Measurements from ENCODE around the gene BMX. TPM values are rescaled to one million over a fixed set of nuclear protein-coding genes. Genes with fewer than 3 reads are reported as not detected.

BMX gene
- total and polyA plus RNA-seq, 9 of the 15 experiments (the other 6 are each of a cell fraction or from before 2014, with no cell fraction given), result 0.45 to 4.2 (median 1.8) TPM

DNA sequence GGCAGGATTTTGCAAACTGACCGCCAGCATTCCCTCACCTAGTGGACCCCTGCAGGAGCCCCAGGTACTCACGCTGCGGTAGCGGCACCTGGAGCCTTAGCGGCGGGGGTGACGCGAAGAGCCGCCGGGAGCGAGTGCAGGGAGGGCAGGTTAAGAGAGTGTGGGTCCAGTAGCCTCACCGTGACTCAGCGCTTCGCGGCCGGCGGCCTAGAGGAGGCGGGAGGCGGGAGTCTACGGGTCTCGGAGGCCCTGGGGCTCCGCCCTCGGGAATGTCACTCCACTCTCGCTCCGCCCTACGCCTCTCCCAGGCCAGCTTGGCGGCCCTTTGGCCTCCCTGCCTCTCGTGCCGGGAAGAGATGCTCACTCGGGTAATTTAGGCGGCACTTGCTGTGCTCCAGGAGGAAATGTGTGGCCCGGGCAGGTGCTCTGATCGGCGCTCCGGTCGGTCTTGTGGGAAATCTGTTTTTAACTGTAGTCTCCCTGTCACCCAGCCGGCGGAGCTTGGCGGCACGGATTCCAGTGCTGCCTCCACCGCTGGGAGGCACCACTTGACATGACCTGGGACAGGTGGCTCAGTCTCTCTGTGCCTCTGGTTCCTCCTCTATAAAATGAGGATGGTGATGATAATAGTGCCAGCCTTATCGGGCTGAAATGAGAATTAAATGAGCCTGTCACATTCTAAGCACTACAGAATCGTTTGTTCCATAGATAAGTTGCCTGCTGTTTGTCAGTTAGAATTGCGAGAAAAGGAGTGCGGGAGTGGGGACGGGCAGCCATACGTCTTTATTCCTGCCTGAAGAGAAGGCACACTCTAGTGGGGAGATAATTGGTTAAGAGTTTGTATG, 7.3 kb upstream of the BMX start, which contains the start of gene PIR (continued):
- TF ChIP-seq, protein P1, sequence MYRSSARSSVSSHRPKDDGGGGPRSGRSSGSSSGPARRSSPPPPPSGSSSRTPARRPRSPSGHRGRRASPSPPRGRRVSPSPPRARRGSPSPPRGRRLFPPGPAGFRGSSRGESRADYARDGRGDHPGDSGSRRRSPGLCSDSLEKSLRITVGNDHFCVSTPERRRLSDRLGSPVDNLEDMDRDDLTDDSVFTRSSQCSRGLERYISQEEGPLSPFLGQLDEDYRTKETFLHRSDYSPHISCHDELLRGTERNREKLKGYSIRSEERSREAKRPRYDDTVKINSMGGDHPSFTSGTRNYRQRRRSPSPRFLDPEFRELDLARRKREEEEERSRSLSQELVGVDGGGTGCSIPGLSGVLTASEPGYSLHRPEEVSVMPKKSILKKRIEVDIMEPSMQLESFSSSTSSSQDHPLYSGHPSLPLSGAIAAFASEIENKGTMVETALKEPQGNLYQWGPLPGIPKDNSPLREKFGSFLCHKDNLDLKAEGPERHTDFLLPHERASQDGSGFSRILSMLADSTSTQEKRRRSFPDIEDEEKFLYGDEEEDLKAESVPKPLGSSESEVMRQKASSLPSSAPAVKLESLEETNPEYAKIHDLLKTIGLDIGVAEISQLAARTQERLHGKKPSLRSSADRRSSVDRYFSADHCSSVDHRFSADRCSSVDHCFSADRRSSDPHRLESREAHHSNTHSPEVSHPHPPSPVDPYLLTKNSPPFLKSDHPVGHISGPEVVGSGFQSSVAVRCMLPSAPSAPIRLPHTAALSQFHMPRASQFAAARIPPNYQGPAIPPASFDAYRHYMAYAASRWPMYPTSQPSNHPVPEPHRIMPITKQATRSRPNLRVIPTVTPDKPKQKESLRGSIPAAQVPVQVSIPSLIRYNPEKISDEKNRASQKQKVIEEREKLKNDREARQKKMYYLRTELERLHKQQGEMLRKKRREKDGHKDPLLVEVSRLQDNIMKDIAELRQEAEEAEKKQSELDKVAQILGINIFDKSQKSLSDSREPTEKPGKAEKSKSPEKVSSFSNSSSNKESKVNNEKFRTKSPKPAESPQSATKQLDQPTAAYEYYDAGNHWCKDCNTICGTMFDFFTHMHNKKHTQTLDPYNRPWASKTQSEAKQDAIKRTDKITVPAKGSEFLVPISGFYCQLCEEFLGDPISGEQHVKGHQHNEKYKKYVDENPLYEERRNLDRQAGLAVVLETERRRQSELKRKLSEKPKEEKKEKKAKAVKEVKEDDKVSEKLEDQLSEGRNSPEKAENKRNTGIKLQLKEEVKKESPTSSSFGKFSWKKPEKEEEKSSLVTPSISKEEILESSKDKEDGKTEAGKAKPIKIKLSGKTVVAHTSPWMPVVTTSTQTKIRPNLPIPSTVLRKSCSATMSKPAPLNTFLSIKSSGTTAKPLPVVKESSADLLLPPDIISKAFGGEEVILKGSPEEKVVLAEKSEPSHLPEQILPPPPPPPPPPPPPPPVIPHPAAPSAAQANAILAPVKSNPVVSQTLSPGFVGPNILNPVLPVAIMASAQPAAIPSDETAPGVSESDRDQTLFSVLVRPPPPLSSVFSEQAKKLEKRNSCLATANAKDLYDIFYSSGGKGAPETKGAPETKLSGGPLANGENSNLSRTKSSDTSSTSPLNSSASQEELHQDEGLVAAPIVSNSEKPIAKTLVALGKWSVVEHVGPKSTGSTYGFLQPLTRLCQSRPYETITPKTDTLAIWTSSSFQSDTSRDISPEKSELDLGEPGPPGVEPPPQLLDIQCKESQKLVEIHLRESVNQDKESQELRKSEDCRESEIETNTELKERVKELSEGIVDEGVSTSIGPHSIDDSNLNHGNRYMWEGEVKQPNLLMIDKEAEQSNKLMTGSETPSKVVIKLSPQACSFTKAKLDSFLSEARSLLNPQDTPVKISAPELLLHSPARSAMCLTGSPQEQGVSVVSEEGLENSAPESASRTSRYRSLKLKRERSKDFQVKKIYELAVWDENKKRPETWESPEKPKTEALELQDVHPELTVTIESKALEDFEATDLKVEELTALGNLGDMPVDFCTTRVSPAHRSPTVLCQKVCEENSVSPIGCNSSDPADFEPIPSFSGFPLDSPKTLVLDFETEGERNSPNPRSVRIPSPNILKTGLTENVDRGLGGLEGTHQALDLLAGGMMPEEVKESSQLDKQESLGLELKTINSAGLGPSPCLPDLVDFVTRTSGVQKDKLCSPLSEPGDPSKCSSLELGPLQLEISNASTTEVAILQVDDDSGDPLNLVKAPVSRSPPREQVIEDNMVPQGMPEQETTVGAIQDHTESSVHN (IDR thresholded peaks at IDR 0.05; ENCODE audit: borderline replicate concordance in 1 of 2, low read depth in 1 of 2), result no peak
- TF ChIP-seq SREBF1 (IDR thresholded peaks at IDR 0.05; ENCODE audit: borderline replicate concordance, low read depth, low read length), result peak; percentile 84; the same call in 1 of the 2 replicates
- TF ChIP-seq CC2D1A (IDR thresholded peaks at IDR 0.05), result peak; percentile 43; the same call in 1 of the 2 replicates
- TF ChIP-seq, protein P2, sequence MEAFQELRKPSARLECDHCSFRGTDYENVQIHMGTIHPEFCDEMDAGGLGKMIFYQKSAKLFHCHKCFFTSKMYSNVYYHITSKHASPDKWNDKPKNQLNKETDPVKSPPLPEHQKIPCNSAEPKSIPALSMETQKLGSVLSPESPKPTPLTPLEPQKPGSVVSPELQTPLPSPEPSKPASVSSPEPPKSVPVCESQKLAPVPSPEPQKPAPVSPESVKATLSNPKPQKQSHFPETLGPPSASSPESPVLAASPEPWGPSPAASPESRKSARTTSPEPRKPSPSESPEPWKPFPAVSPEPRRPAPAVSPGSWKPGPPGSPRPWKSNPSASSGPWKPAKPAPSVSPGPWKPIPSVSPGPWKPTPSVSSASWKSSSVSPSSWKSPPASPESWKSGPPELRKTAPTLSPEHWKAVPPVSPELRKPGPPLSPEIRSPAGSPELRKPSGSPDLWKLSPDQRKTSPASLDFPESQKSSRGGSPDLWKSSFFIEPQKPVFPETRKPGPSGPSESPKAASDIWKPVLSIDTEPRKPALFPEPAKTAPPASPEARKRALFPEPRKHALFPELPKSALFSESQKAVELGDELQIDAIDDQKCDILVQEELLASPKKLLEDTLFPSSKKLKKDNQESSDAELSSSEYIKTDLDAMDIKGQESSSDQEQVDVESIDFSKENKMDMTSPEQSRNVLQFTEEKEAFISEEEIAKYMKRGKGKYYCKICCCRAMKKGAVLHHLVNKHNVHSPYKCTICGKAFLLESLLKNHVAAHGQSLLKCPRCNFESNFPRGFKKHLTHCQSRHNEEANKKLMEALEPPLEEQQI (IDR thresholded peaks at IDR 0.05), result 0 out of 2 replicates have a peak, but pooled peaks have one; percentile 28
- no peak for TF ChIP-seq MTA3 (IDR thresholded peaks at IDR 0.05; ENCODE audit: borderline replicate concordance)
- TF ChIP-seq MAFF (IDR thresholded peaks at IDR 0.05; ENCODE audit: low read length), result peak; percentile 56; the same call in 1 of the 2 replicates
- TF ChIP-seq TAF1 (IDR thresholded peaks at IDR 0.05; ENCODE audit: control insufficient read depth, extremely low read depth, insufficient read depth, low read length, severe bottlenecking), result peak; percentile 29
- peak; percentile 69 for TF ChIP-seq HMGN3 (IDR thresholded peaks at IDR 0.05; ENCODE audit: borderline replicate concordance, extremely low read depth, insufficient read length, low read depth, low read length)
- TF ChIP-seq CBX2 (IDR thresholded peaks at IDR 0.05; ENCODE audit: insufficient read depth, low read length, poor library complexity, severe bottlenecking), result no peak
- no peak for TF ChIP-seq MCM7 (IDR thresholded peaks at IDR 0.05)
- TF ChIP-seq KLF1 (tag; IDR thresholded peaks at IDR 0.05), result peak; percentile 68
- TF ChIP-seq, protein P3, sequence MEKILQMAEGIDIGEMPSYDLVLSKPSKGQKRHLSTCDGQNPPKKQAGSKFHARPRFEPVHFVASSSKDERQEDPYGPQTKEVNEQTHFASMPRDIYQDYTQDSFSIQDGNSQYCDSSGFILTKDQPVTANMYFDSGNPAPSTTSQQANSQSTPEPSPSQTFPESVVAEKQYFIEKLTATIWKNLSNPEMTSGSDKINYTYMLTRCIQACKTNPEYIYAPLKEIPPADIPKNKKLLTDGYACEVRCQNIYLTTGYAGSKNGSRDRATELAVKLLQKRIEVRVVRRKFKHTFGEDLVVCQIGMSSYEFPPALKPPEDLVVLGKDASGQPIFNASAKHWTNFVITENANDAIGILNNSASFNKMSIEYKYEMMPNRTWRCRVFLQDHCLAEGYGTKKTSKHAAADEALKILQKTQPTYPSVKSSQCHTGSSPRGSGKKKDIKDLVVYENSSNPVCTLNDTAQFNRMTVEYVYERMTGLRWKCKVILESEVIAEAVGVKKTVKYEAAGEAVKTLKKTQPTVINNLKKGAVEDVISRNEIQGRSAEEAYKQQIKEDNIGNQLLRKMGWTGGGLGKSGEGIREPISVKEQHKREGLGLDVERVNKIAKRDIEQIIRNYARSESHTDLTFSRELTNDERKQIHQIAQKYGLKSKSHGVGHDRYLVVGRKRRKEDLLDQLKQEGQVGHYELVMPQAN (IDR thresholded peaks at IDR 0.05; ENCODE audit: borderline replicate concordance), result no peak; the same call in 1 of the 2 replicates
